Measurements from ENCODE around the gene MTHFD1.
A peak's percentile ranks its signal among the peaks of the same experiment; 100 is the strongest.

The MTHFD1 gene

DNA sequence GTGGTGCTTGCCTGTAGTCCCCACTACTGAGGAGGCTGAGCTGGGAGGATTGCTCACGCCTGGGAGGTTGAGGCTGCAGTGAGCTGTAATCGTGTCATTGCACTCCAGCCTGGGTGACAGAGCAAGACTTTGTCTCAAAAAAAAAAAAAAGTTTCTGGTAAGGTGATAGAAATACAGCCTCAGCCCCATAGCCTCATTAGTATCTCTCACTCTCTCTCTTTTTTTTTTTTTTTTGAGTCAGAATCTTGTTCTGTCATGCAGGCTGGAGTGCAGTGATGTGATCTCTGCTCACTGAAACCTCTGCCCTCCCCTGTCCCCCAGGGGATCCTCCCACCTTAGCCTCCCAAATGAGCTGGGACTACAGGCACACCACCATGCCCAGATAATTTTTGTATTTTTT, 19.2 kb downstream of the MTHFD1 start:
- no peak for DNase-seq

DNA sequence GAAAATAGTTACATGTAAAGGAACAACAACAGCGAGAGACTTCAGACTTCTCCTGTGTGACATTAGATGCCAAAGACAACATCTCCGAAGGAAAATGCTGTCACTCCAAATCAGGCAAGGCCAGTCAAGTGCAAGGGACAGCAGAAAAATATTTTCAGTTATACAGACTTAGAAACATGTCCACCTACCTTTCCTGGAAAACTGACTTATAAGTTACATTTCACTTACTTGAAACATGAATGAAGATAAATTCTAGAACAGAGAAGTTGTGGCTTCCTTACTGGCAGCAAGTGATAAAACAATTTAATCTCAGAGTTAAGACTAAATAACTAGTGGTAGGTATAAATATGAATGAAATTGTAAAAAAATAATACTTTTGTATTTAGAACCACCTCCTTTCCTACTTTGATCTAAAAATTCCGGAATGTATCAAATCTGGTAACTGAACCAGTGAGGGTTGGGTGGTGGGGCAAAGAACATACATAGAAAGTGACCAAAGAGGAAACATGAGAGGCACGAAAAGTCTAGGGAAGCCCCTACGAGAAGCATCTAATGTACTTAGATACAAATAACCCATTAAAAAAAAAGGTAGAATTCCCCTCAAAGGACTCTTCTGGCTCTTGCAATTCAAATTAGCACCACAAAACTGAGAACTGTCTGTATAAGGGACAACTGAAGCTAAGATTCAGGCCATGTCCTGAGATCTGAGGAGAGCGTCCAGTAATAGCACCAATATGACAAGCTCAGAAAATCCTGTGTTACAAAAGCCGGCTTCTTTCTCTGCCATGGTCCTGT, 21.2 kb downstream of the MTHFD1 start:
- no peak for DNase-seq

DNA sequence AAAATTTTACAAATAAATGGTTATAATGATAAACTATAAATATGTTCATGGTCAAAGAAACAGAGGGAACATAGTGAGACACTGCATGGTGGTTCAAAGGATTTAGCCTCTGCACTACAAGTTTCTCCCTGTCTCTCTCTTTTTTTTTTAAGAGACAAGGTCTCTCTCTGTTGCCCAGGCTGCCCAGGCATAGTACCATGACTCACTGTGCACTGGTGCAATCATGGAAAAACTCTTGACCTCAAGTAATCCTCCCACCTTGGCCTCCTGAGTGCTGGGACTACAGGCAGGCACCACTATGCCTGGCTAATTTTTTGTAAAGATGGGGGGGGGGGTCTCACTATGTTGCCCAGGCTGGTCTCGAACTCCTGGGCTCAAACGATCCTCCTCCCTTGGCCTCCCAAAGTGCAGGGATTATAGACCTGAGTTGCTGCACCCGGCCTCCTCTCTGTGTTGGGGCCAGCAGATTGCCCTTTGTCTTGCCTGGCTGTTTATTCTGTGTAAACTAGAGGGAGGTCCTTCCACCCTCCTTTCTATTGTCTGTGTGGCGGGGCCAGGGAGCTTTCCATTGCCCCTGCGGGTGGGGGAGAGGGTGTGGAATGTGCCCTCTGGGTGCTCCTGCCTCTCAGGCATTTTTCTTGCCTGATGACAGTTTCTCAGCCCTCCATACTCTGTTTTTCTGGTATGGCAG, 22.1 kb downstream of the MTHFD1 start:
- DNase-seq: no peak

DNA sequence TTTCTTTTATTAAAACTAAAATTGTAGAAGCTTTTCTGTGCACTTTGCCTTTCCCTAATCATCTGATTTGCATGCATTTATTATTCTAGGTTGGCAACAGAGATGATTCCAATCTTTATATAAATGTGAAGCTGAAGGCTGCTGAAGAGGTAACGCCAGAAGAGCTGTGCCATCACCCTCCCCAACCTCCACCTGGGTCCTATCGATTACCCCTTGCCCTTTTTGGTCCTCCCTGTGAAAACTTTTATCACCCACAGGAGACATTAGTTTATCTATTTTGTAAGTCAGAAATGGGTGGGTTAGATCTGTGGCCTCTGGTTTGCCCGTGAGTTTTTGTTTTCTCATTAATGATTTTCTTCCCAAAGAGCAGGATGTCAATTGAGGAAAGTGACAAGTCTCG, 22.8 kb downstream of the MTHFD1 start:
- no peak for DNase-seq

DNA sequence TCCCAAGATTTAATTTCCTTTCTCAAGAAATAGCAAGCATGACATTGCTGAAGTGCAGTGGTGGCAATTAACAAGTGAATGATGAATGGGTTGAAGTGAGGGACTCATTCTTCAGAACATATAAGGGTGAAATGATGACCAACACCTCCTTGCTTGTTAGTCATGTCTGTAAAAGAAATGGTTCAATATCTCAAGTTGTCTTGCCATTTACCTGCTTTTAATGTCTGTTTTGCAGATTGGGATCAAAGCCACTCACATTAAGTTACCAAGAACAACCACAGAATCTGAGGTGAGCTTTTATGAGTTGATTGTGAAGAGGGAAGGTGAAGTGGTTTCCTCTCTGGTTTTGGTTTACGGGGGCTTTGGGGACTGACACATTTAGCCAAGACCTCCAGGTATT, 24.1 kb downstream of the MTHFD1 start:
- DNase-seq: no peak

DNA sequence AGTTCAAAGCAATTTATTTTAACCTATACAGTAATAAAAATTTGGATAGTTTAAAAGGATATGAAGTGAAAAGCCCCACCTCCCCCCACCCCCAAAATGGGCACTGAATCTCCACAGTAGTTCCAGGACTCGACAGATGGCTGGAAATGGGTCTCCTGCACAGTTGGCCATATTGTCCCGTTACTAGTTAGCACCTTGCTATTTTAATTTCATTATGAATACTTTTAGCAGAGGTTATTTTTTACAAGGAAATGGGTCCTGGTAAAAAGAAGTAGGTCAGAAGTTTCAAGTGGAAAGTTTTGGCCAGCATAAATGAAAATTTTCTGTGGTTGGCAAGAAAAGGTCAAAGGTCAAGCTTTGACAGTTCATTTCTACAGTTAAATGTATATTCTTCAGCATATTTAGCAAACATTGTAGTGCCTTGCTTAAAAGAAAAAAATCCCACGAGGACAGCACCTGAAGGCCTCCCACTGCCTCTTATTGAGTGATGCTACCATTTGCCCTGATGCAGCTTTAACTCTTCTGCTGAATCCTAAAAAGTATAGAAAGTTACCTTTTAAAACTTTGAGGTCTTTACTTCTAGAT, 28.3 kb downstream of the MTHFD1 start:
- DNase-seq: no peak

DNA sequence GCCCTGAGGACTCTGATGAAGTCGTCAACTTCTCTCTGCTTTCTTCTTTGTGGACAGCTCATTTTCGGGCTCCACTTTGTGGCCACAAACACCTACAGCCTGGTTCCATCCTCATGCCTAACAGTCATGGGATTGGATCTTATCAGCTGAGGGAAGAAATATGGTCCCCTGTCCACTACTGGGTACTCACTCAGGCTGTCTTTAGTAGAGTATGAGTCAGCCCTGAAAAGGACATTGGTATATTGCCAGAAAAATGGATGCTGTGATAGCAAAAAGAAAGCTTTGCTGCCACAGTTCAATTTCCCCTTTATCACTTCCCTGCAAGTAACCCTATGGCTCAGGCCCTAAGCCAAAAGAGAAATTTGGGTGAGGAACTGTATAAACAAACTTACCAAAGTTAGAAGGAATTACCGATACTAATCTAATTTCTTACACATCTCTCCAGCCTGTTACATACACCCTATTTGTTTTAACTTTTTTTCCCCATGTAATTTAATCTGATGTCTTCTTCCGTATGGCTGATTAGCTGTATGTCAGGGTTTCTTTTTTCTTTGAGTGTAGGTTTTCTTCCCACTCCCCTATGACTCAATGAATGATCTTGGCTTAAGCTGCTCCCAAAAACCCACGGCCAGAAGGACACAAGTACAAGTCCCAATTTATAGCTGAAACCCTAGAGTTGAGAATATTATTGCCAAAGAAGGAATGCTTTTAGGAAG, 29.1 kb downstream of the MTHFD1 start:
- no peak for DNase-seq

DNA sequence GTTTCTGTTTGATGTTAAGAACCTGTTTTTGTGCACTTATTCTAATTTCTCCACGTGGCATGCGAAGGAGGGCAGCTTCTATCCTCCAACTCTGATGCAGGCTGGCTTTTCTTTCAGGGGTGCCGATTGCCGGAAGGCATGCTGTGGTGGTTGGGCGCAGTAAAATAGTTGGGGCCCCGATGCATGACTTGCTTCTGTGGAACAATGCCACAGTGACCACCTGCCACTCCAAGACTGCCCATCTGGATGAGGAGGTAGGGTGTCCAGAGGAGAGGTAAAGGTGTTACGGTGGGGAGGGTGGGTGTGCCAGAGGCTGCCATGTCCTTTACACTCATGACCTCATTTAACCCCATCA, 29.6 kb downstream of the MTHFD1 start:
- no peak for DNase-seq

DNA sequence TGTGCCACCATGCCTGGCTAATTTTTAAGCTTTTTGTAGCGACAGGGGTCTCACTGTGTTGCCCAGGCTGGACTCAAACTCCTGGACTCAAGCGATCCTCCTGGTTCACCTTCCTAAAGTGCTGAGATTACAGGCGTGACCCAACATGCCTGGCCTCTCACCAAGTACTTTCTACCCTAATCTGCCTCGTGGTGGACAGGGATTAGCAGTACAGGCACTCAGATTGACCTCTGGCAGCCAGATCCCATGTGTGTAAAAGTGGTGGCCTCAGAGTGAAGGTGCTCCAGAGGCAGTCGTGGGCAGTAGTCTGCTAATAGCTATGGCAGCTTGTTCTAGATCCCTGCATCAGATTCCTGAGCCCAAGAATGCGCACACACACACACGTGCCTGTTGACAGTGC, 30.9 kb downstream of the MTHFD1 start:
- DNase-seq: no peak

DNA sequence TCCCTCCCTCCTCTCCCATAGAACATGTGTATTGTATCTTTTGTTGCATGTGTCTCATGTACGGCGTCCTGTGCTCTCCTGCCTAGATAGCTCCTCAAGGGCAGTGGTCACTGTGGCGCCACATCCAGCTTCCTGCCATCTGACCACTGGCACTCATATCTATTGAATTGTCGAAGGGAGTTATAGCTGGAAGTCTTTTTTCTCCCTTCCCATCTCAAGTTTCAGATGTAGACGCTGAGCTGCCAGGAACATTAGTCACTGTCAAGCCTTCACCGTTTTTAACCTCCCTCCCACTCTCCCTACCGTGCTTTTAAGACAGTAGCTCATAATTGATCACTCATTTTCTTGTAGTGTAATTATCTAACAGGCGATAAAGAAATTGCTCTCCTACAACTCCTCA, 33.0 kb downstream of the MTHFD1 start:
- no peak for DNase-seq

DNA sequence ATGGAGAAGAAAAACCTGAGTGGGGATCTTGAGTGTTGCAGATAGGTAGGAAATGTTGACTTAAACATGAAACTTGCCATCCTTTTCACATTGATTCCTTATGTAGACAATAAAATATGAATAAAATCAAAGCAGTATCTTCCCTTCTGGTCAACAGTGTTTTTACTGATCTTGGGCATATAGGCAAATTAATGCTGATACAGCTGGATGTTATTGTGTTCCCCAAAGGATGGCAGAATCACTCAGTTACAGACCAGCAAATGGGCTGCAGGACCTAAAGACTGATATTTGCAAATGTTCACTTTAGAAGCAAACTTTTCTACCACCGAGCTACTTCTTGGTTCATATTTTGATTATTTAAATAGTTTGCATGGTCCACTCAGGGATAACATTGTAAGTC, 33.9 kb downstream of the MTHFD1 start:
- no peak for DNase-seq

DNA sequence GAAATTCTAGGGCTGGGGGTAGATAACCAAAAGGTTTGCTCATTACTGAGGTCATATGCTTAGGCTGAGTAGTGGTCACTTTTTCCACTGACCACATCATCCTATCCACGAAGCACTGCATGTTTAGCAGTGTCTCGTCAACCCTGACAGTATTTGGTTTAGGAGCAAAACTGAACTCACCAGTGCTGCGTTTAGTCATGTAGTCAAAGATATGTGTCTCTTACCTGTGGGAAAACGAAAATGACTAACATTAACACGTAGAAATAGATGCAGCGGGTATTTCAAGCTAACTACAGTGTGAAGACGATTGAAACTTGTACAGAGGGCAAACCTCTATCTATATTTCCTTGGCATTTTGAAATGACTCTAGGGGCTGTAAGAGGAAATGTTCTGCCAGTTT, 34.6 kb downstream of the MTHFD1 start:
- DNase-seq: no peak

DNA sequence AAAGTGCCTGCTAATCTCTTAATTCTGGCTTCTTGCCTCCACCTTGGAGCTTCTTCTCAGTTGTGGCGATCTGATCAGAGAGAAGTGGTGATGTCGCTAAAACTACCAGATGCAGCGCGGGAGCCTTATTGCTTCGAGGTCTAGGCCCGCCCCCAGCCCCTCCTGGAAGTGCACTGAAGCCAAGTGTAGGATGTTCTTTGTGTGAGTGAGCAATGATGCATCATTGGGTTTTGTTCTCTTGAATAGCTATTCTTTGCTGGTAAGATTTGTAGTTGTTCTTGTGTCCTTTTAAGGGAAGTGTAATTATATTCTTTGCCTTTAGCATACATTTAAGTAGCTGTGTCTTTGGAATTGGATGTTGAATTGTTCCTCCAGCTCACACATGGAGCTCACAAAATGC, 35.8 kb downstream of the MTHFD1 start:
- no peak for DNase-seq

DNA sequence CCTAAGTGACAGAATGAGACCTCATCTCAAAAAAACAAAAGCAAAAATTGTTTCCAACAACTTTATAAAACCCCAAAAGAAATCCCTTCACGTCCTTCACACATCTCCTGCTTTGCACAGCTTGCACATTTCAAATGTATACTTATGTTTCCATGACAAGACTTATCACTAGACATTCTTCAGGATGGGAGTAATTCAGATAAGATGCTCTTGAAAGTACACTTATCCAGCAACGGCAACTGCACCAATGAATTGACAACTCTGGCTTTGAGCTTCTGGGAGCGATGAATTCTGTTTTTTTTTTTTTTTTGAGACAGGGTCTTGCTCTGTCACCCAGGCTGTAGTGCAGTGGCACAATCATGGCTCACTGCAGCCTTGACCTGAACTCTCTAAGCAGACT, 46.4 kb downstream of the MTHFD1 start:
- no peak for DNase-seq

DNA sequence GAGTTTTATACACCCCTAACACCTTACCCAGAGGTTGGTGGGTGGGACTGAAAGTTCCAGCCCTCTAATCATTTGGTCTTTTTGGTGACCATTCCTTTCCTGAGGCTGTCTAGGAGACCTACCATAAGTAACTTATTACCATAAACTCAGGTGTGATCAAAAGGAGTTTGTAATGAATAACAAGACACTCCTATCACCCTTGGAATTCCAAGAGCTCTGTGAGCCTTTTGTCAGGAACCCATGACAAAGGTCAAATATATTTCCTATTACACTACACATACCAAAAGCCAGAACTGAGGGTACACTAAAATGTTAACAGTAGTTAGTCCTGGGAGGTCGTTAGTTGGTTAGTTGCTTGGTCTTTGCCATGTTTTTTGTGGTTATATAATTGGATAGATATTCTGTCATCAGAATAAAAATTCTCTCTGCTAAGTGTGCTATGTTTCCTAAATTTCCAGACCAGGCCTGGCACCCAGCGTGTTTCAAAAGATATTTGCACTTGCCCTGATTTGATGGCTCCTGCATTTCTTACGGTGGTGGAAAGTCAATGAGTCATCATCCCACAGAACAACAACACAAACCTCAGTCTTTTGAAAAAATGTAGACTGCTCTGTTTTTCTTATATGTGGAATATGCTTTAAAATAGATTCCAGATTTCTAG, 50.2 kb downstream of the MTHFD1 start:
- DNase-seq: no peak

DNA sequence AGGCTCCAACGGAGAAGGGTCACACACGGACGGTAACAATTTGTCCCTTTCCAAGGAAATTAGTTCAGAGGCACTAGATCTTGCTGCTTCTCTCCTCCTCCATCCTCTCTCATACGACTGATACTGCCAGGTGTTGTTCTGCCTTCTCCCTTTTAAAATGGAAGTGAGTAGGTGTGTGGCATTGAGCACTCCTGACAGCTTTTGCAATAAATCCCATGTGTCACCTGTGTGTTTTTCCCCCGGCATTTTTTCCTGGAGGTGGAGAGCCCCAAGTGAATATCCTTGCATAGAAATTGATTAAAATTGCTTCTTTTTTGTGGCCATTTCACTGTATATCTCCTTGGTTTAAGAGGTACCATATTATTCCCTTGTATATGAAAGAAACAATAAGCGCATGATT, 51.0 kb downstream of the MTHFD1 start:
- DNase-seq: no peak

DNA sequence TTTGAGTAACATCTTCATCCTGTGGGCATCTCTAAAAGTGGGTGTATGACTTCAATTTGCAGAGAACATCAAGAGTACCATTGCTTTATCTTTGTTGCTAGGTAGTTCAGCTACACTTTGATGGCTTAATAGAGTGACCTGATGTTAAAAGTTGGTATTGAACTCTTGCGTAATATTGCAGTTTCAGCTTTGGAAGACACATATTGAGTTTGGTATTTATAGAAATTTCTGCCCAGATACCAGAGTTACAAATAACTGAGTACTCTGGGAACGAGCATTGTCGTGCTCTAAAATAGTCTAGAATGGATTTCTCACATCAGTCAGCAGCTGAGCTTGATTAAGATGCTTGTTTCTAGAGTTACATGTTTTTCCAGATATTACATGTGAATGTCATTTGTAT, 52.3 kb downstream of the MTHFD1 start:
- no peak for DNase-seq

DNA sequence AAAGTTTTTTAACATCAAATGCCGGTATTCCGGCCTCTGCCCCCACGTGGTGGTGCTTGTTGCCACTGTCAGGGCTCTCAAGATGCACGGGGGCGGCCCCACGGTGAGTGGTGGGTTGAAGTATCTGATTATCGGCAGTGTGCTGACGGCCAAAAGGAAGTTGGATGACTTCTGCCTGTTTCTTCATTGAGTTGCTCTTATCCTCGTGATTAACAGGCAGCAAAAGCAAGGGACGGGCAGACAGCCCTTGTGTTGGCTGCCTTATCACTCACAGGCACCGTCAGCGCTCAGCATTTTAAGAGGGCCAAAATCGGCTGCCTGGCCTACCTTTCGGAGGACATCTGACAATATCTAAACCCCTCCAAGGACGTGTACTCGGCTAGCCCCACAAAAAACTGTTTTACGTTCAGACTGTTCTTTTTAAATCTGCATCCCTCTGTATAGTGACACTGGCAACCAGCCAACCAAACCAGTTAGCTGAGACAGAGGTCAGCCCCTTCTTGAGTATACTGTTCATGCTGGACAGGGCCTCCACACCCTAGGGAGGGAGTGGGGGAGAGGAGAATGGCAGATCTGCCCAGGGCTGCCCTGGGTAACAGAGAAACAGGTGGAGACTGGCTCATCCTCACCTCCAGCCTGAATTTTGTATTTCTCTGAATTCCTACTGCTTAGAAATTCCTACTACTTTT, 54.3 kb downstream of the MTHFD1 start:
- no peak for DNase-seq

DNA sequence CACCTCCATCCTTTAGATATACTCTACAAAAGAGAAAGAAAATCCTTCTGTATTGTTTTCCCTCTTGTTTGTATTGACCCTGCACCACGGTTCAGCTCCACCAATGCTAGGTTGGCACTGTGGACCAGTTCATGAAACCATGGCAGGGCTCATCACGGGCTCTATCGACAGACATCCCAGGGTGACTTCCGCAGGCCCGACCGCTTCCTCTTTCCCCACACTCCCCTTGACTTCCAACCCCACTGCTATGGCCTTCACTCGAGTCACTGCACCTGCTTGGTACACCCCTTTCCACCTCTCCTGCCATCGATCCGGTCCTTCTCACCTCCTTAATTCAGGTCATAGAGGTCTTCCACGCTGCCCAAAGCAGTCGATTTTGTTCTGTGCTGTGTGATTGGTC, 56.0 kb downstream of the MTHFD1 start:
- no peak for DNase-seq

DNA sequence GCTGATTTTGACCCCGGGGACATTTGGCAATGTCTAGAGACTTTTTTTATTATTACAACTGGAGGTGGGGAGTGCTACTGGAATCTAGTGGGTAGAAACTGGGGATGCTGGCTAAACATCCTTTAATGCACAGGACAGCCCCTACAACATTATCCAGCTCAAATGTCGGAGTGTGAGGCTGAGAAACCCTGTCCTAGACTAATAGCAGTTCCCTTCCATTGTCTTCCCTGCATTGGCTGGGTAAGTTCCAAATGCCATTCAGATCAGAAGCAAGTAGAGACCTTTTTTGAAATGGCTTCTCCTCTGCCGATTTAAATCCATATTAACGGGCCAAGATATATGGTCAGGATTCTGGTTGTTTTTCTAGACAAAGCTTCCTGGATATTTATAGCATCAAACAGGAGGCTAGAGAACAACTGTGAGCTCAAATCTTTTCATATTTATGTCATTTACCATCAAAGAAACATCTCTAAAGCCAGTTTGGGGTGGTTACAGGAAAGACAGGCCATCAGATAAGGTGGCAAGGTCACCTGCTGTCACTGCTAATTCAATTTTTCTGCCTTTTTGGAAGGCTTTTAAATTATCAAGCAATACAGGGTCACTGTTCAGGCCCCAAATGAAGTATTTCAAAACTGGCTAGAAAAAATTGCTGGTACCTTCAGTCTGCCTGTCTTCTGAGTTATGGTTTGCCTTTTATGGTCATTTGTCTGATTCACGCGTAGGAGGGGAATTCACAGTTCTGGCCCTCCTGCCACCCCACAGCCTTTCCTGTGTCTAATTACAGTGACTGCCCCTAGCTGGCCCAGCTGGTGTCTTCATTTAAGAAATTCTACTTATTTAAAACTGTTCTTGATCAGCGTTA, 57.1 kb downstream of the MTHFD1 start:
- DNase-seq: peak in 1 of 14 donors; percentile 19

Data from C1 segment of cervical spinal cord (tissue), 14 donors.